ENCODE measurements around the gene IGSF21. TPM values are rescaled to one million over a fixed set of nuclear protein-coding genes. Genes with fewer than 3 reads are reported as not detected.

The IGSF21 gene
- total RNA-seq, 2 experiments from 2014 or later = not detected

DNA sequence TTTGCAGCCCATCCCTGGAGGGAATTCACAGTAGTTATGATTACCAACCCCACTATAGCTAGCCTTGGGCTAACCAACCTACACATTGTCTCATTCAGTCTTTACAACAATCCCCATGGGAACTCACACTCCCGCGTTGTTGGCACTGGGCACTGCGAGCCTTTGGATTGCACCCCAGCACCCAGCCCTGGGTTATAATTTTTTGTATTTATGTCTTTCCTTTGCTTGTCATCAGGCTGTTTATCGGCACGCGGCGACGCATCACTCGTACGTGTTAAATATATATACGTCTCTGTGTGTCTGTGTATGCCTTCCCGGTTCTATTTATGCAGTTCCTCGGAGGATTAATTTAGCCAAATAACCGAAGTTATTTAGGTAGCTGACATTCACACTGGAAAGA is 47.2 kb upstream of the IGSF21 start:
- H3K9me3 Mint-ChIP-seq = peaks cover 3% of the 10 kb centered on the region
- DNase-seq = no peak
- Histone ChIP-seq H3K27ac (ENCODE audit: low read depth in 1 of 2, low read length in 2 of 2) (no peak overlapping the region), H3K4me3 (ENCODE audit: low read length) (no peak overlapping the region), H3K9me3 (ENCODE audit: control insufficient read depth in 1 of 2, insufficient read depth in 1 of 2, low read length in 2 of 2) (peaks cover 0 to 9% of the 10 kb centered on the region in 2 experiments), H3K36me3 (ENCODE audit: insufficient read depth, low read length) (no peaks in the 10 kb centered on the region), H3K4me1 (ENCODE audit: insufficient read depth, low read length) (no peaks in the 10 kb centered on the region), H3K27me3 (ENCODE audit: control insufficient read depth in 1 of 2, insufficient read depth in 2 of 2, low read length in 2 of 2) (no peaks in the 10 kb centered on the region)
- TF ChIP-seq, protein P1, sequence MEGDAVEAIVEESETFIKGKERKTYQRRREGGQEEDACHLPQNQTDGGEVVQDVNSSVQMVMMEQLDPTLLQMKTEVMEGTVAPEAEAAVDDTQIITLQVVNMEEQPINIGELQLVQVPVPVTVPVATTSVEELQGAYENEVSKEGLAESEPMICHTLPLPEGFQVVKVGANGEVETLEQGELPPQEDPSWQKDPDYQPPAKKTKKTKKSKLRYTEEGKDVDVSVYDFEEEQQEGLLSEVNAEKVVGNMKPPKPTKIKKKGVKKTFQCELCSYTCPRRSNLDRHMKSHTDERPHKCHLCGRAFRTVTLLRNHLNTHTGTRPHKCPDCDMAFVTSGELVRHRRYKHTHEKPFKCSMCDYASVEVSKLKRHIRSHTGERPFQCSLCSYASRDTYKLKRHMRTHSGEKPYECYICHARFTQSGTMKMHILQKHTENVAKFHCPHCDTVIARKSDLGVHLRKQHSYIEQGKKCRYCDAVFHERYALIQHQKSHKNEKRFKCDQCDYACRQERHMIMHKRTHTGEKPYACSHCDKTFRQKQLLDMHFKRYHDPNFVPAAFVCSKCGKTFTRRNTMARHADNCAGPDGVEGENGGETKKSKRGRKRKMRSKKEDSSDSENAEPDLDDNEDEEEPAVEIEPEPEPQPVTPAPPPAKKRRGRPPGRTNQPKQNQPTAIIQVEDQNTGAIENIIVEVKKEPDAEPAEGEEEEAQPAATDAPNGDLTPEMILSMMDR (IDR thresholded peaks at IDR 0.05) = no peak
- no peak for ATAC-seq (ENCODE audit: poor library complexity)
- peaks cover 7% of the 10 kb centered on the region for H3K4me1 Mint-ChIP-seq (ENCODE audit: low read depth)
- no peak overlapping the region for H3K27ac Mint-ChIP-seq
- H3K36me3 Mint-ChIP-seq (ENCODE audit: low read depth) = no peaks in the 10 kb centered on the region
- H3K27me3 Mint-ChIP-seq = peaks cover 53% of the 10 kb centered on the region
- ChIA-PET POLR2A (no interaction called here), CTCF (no interaction called here)
- no peak overlapping the region for H3K4me3 Mint-ChIP-seq
- intact Hi-C loops (cut with DNase I, micrococcal nuclease) = no loop called here

DNA sequence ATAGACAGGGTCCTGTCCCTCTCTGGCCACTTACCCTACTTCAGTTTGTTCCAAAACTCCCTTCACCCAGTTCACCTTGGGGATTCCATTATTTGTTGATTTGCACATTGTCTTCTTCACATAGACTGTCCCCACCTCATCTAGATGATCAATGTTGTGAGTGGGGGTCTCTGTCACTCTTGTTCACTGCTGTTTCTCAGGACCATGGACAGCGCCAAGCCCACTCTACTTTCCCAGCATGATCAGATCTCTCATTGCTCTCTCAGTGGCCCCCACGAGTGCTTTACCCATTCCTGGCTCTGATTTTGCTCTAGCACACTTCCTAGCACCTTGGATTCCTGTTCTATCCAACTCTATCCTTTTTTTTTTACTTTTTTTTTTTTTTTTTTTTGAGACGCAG is 45.4 kb upstream of the IGSF21 start:
- Histone ChIP-seq H3K36me3 (ENCODE audit: insufficient read depth, low read length) (no peaks in the 10 kb centered on the region), H3K9me3 (ENCODE audit: control insufficient read depth in 1 of 2, insufficient read depth in 1 of 2, low read length in 2 of 2) (peaks cover 0 to 9% of the 10 kb centered on the region in 2 experiments), H3K4me1 (ENCODE audit: insufficient read depth, low read length) (no peaks in the 10 kb centered on the region), H3K27me3 (ENCODE audit: control insufficient read depth in 1 of 2, insufficient read depth in 2 of 2, low read length in 2 of 2) (no peaks in the 10 kb centered on the region), H3K4me3 (ENCODE audit: low read length) (no peak overlapping the region), H3K27ac (ENCODE audit: low read depth in 1 of 2, low read length in 2 of 2) (no peak overlapping the region)
- DNase-seq (no peak), ATAC-seq (ENCODE audit: poor library complexity) (no peak)
- H3K4me3 Mint-ChIP-seq = no peak overlapping the region
- H3K9me3 Mint-ChIP-seq = peaks cover 3% of the 10 kb centered on the region
- H3K27me3 Mint-ChIP-seq = peaks cover 50% of the 10 kb centered on the region
- POLR2A ChIA-PET = no interaction called here
- TF ChIP-seq, protein P1 (IDR thresholded peaks at IDR 0.05) = no peak
- peaks cover 7% of the 10 kb centered on the region for H3K4me1 Mint-ChIP-seq (ENCODE audit: low read depth)
- intact Hi-C loops (cut with DNase I, micrococcal nuclease) = no loop called here
- H3K27ac Mint-ChIP-seq = no peak overlapping the region
- CTCF ChIA-PET = no interaction called here
- no peaks in the 10 kb centered on the region for H3K36me3 Mint-ChIP-seq (ENCODE audit: low read depth)

DNA sequence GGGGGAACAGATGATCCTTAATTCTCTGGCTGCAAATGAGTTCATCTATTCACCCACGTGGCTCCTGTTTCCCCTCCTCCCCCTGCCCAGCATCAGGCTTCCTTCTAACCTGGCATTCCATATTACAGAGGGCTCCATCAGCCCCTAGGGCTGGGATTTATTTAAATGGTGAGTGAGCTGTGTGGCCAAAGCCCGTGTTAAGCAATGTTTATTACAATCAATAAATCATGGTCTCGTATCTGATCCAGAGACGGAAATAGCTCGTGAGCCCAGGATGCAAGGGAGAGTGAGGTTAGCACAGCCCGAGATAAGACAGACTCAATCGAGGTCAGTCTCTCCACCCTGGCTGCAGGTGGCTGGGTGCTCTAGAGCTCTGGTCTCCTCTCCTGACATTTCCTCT is 43.1 kb upstream of the IGSF21 start:
- Mint-ChIP-seq H3K27ac (no peak overlapping the region), H3K4me3 (no peak overlapping the region), H3K9me3 (peaks cover 3% of the 10 kb centered on the region), H3K4me1 (ENCODE audit: low read depth) (peaks cover 26% of the 10 kb centered on the region), H3K36me3 (ENCODE audit: low read depth) (no peaks in the 10 kb centered on the region), H3K27me3 (peaks cover 32% of the 10 kb centered on the region)
- no peak for DNase-seq
- Histone ChIP-seq H3K4me1 (ENCODE audit: insufficient read depth, low read length) (peaks cover 17% of the 10 kb centered on the region), H3K27me3 (ENCODE audit: control insufficient read depth in 1 of 2, insufficient read depth in 2 of 2, low read length in 2 of 2) (no peaks in the 10 kb centered on the region), H3K4me3 (ENCODE audit: low read length) (no peak overlapping the region), H3K36me3 (ENCODE audit: insufficient read depth, low read length) (no peaks in the 10 kb centered on the region), H3K9me3 (ENCODE audit: control insufficient read depth in 1 of 2, insufficient read depth in 1 of 2, low read length in 2 of 2) (peaks cover 0 to 12% of the 10 kb centered on the region in 2 experiments), H3K27ac (ENCODE audit: low read depth in 1 of 2, low read length in 2 of 2) (no peak overlapping the region)
- TF ChIP-seq, protein P1 (IDR thresholded peaks at IDR 0.05) = no peak
- POLR2A ChIA-PET = no interaction called here
- CTCF ChIA-PET = no interaction called here
- intact Hi-C loops (cut with DNase I, micrococcal nuclease) = no loop called here
- ATAC-seq (ENCODE audit: poor library complexity) = no peak

All from CD4-positive, alpha-beta T cell (primary cell).